ENCODE results near the gene TIMM10. TPM values are rescaled to one million over a fixed set of nuclear protein-coding genes. Genes with fewer than 3 reads are reported as not detected.

The TIMM10 gene
- total RNA-seq, 4 donors from 2014 or later, result 26.2 to 43.0 (median 40.1) TPM

- 84% methylated on average over 9 of the region's 9 CpGs for WGBS
- no peak for TF ChIP-seq POLR2AphosphoS5 (IDR thresholded peaks at IDR 0.05)
- TF ChIP-seq EP300 (IDR thresholded peaks at IDR 0.05), result no peak
- TF ChIP-seq POLR2A (IDR thresholded peaks at IDR 0.05), result no peak
- no peak for TF ChIP-seq CTCF (IDR thresholded peaks at IDR 0.05)
- Histone ChIP-seq H3K4me3 (no peak overlapping the region), H3K36me3 (peaks cover 12% of the 10 kb centered on the region), H3K27ac (no peak overlapping the region), H3K4me1 (peaks cover 25% of the 10 kb centered on the region), H3K9me3 (no peaks in the 10 kb centered on the region), H3K27me3 (no peaks in the 10 kb centered on the region)
- no peak for DNase-seq (ENCODE audit: low spot score in 2 of 2)
Measured at GRCh38 chr11:57496109-57496820, 34.3 kb downstream of the TIMM10 start.

DNA sequence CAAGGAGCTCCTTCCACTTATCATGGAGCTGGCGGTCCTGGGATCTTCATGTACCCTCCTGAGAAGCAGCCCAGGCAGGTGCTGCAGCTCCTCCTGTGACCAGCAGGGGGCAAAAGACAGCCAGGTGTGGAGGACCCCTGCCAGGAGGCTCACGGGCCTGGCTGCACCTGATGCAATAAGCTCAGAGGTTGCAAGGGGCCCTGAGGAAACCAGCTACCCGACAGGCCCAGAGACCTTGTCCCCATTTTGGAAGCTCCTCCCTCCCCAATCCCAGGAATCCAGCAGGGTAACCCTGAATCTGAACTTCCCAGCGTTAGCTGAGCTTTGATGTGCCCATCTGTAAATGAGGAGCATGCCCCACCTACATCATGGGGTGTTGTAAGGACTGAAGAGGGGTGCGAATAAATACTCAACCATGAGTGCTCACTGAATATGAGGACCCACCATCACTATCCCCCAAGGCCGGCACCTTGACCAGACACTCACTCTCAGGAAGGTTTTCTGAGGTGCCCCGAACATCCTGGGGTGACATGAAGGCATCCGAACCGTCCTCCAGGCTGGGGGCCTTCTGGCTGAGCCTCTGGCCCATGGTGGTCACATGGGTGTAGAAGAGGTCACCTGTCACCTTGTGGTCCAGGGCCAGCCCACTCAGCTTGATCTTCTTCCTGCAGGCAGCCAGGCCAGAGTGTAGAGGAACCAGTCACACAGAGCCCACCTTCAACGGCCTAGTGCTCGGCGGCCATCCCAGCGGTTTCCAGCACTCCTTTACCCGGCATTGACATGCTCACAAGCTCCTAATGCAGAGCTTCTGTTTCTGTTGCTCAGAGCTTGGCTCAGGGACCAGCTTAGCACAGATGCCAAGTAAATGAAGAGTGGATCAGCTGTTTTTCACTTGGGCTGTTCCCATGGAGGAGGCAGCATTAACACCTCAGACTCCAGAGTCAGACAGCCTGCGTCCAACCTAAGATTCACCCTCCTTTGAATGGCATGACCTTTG lies 36.7 kb downstream of the TIMM10 start:
- Histone ChIP-seq H3K4me3 (no peak overlapping the region), H3K4me1 (peaks cover 5% of the 10 kb centered on the region), H3K9me3 (no peaks in the 10 kb centered on the region), H3K27me3 (no peaks in the 10 kb centered on the region), H3K27ac (no peak overlapping the region), H3K36me3 (peaks cover 34% of the 10 kb centered on the region)
- 41% methylated on average over 6 of the region's 15 CpGs for WGBS
- DNase-seq (ENCODE audit: low spot score in 2 of 2), result no peak
- TF ChIP-seq EP300 (IDR thresholded peaks at IDR 0.05), result no peak
- TF ChIP-seq POLR2A (IDR thresholded peaks at IDR 0.05), result no peak
- peak; percentile 63 to 91 for TF ChIP-seq CTCF (IDR thresholded peaks at IDR 0.05)
- TF ChIP-seq POLR2AphosphoS5 (IDR thresholded peaks at IDR 0.05), result no peak

GRCh38 chr11:57491371-57492061 lies 39.0 kb downstream of the TIMM10 start:
- Histone ChIP-seq H3K4me3 (no peak overlapping the region), H3K27ac (no peak overlapping the region), H3K36me3 (peaks cover 55% of the 10 kb centered on the region), H3K9me3 (no peaks in the 10 kb centered on the region), H3K27me3 (no peaks in the 10 kb centered on the region), H3K4me1 (no peaks in the 10 kb centered on the region)
- no peak for DNase-seq (ENCODE audit: low spot score in 2 of 2)
- TF ChIP-seq EP300 (IDR thresholded peaks at IDR 0.05) (no peak), POLR2A (IDR thresholded peaks at IDR 0.05) (no peak), POLR2AphosphoS5 (IDR thresholded peaks at IDR 0.05) (no peak), CTCF (IDR thresholded peaks at IDR 0.05) (peak in 1 of 2 donors; percentile 31)
- WGBS, result 85% methylated on average over 5 of the region's 11 CpGs

DNA sequence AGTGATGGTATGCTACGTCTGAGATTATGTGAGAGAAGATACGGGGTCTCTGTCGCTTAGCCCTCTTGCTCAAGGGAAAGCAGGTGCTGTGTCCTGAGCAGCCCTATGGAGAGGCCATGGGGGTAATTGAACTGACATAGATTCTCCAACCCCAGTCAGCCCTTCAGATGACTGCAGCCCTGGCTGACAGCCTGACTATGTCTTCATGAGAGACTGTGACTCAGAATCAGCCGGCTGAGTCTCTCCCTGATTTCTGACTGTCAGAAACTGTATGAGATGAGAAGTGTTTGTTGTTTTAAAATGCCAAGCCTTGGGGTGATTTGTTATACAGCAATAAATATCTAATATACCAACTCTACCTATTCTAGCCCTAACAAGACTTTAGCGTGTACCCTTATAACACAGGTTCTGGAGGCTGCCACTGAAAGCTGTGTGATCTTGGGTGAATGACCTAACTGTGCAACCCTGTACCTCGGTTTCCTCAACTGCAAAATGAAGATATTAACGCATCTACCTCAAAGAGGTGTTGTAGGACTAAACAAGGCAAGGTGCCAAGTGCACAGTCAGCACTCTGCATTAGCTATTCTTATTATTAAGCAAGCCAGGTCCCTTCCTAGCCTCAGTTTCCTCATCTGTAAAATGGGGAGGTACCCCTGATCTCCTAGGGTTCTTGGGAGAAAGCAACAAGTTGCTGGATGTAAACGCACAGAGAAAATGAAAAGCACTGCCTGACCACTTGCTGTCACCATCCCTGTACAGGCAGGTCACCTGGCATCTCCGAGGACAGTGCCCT lies 39.9 kb downstream of the TIMM10 start:
- H3K4me1 ChIP-seq, result no peaks in the 10 kb centered on the region
- H3K4me3 ChIP-seq, result no peak overlapping the region
- peaks cover 58% of the 10 kb centered on the region for H3K36me3 ChIP-seq
- no peak for DNase-seq (ENCODE audit: low spot score in 2 of 2)
- TF ChIP-seq POLR2AphosphoS5 (IDR thresholded peaks at IDR 0.05) (no peak), POLR2A (IDR thresholded peaks at IDR 0.05) (no peak), EP300 (IDR thresholded peaks at IDR 0.05) (no peak), CTCF (IDR thresholded peaks at IDR 0.05) (no peak)
- H3K27ac ChIP-seq, result no peak overlapping the region
- H3K27me3 ChIP-seq, result no peaks in the 10 kb centered on the region
- WGBS, result 88% methylated on average over 9 of the region's 9 CpGs
- H3K9me3 ChIP-seq, result no peaks in the 10 kb centered on the region
